DOHH2 (cell line): Measurements from ENCODE around the gene CD3E.

Experiments used
- H3F3A ChIP-seq: fragments of 200-600 bp; sonication (generic), shearing (Covaris generic); 2 replicates; pipeline ENCODE4 v1.6.0; 2016; ENCODE audit warnings: antibody characterized with exemption, mild to moderate bottlenecking; ENCODE audit not compliant: control insufficient read depth, insufficient read depth
- H3K27ac ChIP-seq: fragments of 200-600 bp; sonication (generic); 2 replicates; pipeline ENCODE4 v1.5.1; 2014; ENCODE audit warnings: low read depth, mild to moderate bottlenecking, low read length, moderate library complexity
- H3K27me3 ChIP-seq: fragments of 200-600 bp; sonication (generic); 2 replicates; pipeline ENCODE4 v1.6.1; 2014; ENCODE audit warnings: mild to moderate bottlenecking, low read length, mixed read lengths; ENCODE audit not compliant: control insufficient read depth
- H3K36me3 ChIP-seq: fragments of 200-600 bp; sonication (generic); 2 replicates; pipeline ENCODE4 v1.6.1; 2014; ENCODE audit warnings: mild to moderate bottlenecking, low read length, moderate library complexity, mixed read lengths; ENCODE audit not compliant: control insufficient read depth
- H3K4me1 ChIP-seq: fragments of 200-600 bp; sonication (generic); 2 replicates; pipeline ENCODE4 v1.6.1; 2014; ENCODE audit warnings: mild to moderate bottlenecking, low read length, mixed read lengths; ENCODE audit not compliant: control insufficient read depth
- H3K4me2 ChIP-seq: fragments of 200-600 bp; sonication (generic); 2 replicates; pipeline ENCODE4 v1.6.0; 2014; ENCODE audit warnings: mild to moderate bottlenecking, low read length, moderate library complexity
- H3K4me3 ChIP-seq: fragments of 200-600 bp; sonication (generic); 2 replicates; pipeline ENCODE4 v1.5.1; 2014; ENCODE audit warnings: mild to moderate bottlenecking, low read length, mixed read lengths
- H3K79me2 ChIP-seq: fragments of 200-600 bp; sonication (generic); 2 replicates; pipeline ENCODE4 v1.6.1; 2014; ENCODE audit warnings: mild to moderate bottlenecking, low read length, mixed read lengths; ENCODE audit not compliant: control insufficient read depth
- H3K9me2 ChIP-seq: fragments of 200-600 bp; sonication (generic); replicated peaks from 2 replicates; pipeline ENCODE4 v1.6.1; 2014; ENCODE audit warnings: mild to moderate bottlenecking, low read length, mixed read lengths; ENCODE audit not compliant: control insufficient read depth
- H3K9me3 ChIP-seq: fragments of 200-600 bp; sonication (generic); 2 replicates; pipeline ENCODE4 v1.6.1; 2014; ENCODE audit warnings: antibody characterized with exemption, low read length, mixed read lengths; ENCODE audit not compliant: control insufficient read depth, insufficient read depth
- H4K20me1 ChIP-seq: fragments of 200-600 bp; sonication (generic); 2 replicates; pipeline ENCODE4 v1.6.0; 2014; ENCODE audit warnings: low read depth, mild to moderate bottlenecking, antibody characterized with exemption, low read length, moderate library complexity; ENCODE audit not compliant: control insufficient read depth, insufficient read depth
- CTCF ChIP-seq: fragments of 200-600 bp; sonication (generic); IDR thresholded peaks from one replicate; pipeline ENCODE4 v1.5.1; 2014; ENCODE audit warnings: antibody characterized with exemption, mild to moderate bottlenecking, low read depth, low read length; ENCODE audit not compliant: poor library complexity, severe bottlenecking
- EZH2phosphoT487 ChIP-seq: fragments of 200-600 bp; sonication (generic); IDR thresholded peaks from 2 replicates; pipeline ENCODE4 v1.6.1; 2017; ENCODE audit warnings: borderline replicate concordance, mild to moderate bottlenecking, antibody characterized with exemption, low read length, moderate library complexity, mixed read lengths

The CD3E gene

GRCh38 chr11:118338637-118339061, 34.1 kb downstream of the CD3E start:
- H3K27ac ChIP-seq = no peak overlapping the region
- peak overlapping the region; percentile 2; the same call in 1 of the 2 replicates for H3K4me2 ChIP-seq
- H3F3A ChIP-seq = peaks cover 3% of the 10 kb centered on the region; the same call in 1 of the 2 replicates
- H3K36me3 ChIP-seq = no peaks in the 10 kb centered on the region
- H4K20me1 ChIP-seq = no peaks in the 10 kb centered on the region
- H3K79me2 ChIP-seq = no peaks in the 10 kb centered on the region
- H3K9me3 ChIP-seq = no peaks in the 10 kb centered on the region
- no peaks in the 10 kb centered on the region for H3K27me3 ChIP-seq
- no peak for TF ChIP-seq EZH2phosphoT487
- peaks cover 18% of the 10 kb centered on the region for H3K4me1 ChIP-seq
- H3K4me3 ChIP-seq = no peak overlapping the region
- H3K9me2 ChIP-seq = no peaks in the 10 kb centered on the region

- Histone ChIP-seq H3K9me2 (no peaks in the 10 kb centered on the region), H3K27me3 (no peaks in the 10 kb centered on the region), H3K4me2 (no peak overlapping the region), H3F3A (peaks cover 3% of the 10 kb centered on the region; the same call in 1 of the 2 replicates), H3K27ac (no peak overlapping the region), H4K20me1 (no peaks in the 10 kb centered on the region), H3K36me3 (no peaks in the 10 kb centered on the region), H3K79me2 (no peaks in the 10 kb centered on the region), H3K4me3 (no peak overlapping the region), H3K9me3 (no peaks in the 10 kb centered on the region), H3K4me1 (peaks cover 18% of the 10 kb centered on the region)
- TF ChIP-seq EZH2phosphoT487 (no peak), CTCF (no peak)
Measured at GRCh38 chr11:118339281-118339961, 34.9 kb downstream of the CD3E start.

DNA sequence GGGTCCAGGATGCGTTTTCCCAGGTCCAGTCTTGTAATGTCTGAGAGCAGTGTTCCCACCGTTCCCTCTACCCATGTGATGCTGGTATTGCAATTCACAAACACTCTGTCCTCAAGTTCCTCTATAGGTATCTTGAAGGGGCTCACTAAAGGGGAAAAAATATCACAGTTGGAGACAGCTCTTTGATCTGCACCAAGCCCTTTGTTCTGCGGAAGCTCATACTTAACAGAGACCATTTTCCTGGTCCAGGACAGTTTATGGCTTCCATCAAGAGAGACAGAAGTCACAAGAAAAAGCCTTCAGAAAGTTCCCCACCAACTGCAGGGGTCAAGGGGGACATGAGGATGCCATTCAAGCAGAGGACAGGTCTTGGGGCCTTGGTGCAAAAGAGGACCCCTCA, 35.9 kb downstream of the CD3E start:
- Histone ChIP-seq H3K4me3 (no peak overlapping the region), H3K27ac (no peak overlapping the region), H3F3A (no peaks in the 10 kb centered on the region), H3K4me2 (no peak overlapping the region), H3K4me1 (peaks cover 20% of the 10 kb centered on the region), H3K27me3 (no peaks in the 10 kb centered on the region), H3K36me3 (no peaks in the 10 kb centered on the region), H3K9me2 (no peaks in the 10 kb centered on the region), H3K79me2 (no peaks in the 10 kb centered on the region), H4K20me1 (no peaks in the 10 kb centered on the region), H3K9me3 (no peaks in the 10 kb centered on the region)
- TF ChIP-seq CTCF (no peak), EZH2phosphoT487 (no peak)

GRCh38 chr11:118341261-118341660, 36.7 kb downstream of the CD3E start:
- H3K4me3 ChIP-seq = no peak overlapping the region
- no peak overlapping the region for H3K27ac ChIP-seq
- no peaks in the 10 kb centered on the region for H3K36me3 ChIP-seq
- no peaks in the 10 kb centered on the region for H3K9me3 ChIP-seq
- no peak for TF ChIP-seq EZH2phosphoT487
- no peak for TF ChIP-seq CTCF
- no peaks in the 10 kb centered on the region for H3K27me3 ChIP-seq
- no peaks in the 10 kb centered on the region for H4K20me1 ChIP-seq
- H3K4me1 ChIP-seq = peaks cover 25% of the 10 kb centered on the region
- H3F3A ChIP-seq = no peaks in the 10 kb centered on the region
- no peaks in the 10 kb centered on the region for H3K79me2 ChIP-seq
- H3K4me2 ChIP-seq = no peak overlapping the region
- no peaks in the 10 kb centered on the region for H3K9me2 ChIP-seq
